GM19351 (cell line): ENCODE measurements around the gene SPEM3.

Source experiments
- ATAC-seq: cut with Tn5 transposase; IDR thresholded peaks from one replicate; pipeline ENCODE4 v1.9.1; 2021; ENCODE audit warnings: mild to moderate bottlenecking, moderate library complexity; ENCODE audit not compliant: unreplicated experiment

Gene SPEM3

GRCh38 chr17:7440113-7440833 is 11.6 kb downstream of the SPEM3 start:
- no peak for ATAC-seq

- no peak for ATAC-seq
Measured at GRCh38 chr17:7440834-7441195, 12.2 kb downstream of the SPEM3 start.

- no peak for ATAC-seq
Measured at GRCh38 chr17:7441266-7441665, 12.6 kb downstream of the SPEM3 start.

- no peak for ATAC-seq
Measured at GRCh38 chr17:7442142-7442541, 13.5 kb downstream of the SPEM3 start.

- no peak for ATAC-seq
Measured at GRCh38 chr17:7443499-7444485, 15.1 kb downstream of the SPEM3 start.

GRCh38 chr17:7444682-7445618 is 16.3 kb downstream of the SPEM3 start, which contains the start of gene CHRNB1:
Gene CHRNB1, plus strand, starts transcription at chr17:7445061. Its CDS starts 67 bp downstream, at chr17:7445128.
- no peak for ATAC-seq

- ATAC-seq = no peak
Measured at GRCh38 chr17:7445619-7445968, 16.9 kb downstream of the SPEM3 start.

- no peak for ATAC-seq
Measured at GRCh38 chr17:7448461-7448860, 19.8 kb downstream of the SPEM3 start.

GRCh38 chr17:7459961-7460545 is 31.4 kb downstream of the SPEM3 start:
- ATAC-seq = no peak

GRCh38 chr17:7460850-7461660 is 32.4 kb downstream of the SPEM3 start:
- no peak for ATAC-seq

- no peak for ATAC-seq
Measured at GRCh38 chr17:7462474-7463371, 34.1 kb downstream of the SPEM3 start.

GRCh38 chr17:7463372-7463846 is 34.8 kb downstream of the SPEM3 start:
- ATAC-seq = no peak

GRCh38 chr17:7464081-7464480 is 35.4 kb downstream of the SPEM3 start:
- ATAC-seq = no peak

GRCh38 chr17:7465597-7466275 is 37.1 kb downstream of the SPEM3 start:
- ATAC-seq = no peak

GRCh38 chr17:7466318-7466638 is 37.6 kb downstream of the SPEM3 start:
- ATAC-seq = no peak

GRCh38 chr17:7466639-7467341 is 38.1 kb downstream of the SPEM3 start:
- ATAC-seq = no peak

- no peak for ATAC-seq
Measured at GRCh38 chr17:7467498-7467897, 38.8 kb downstream of the SPEM3 start.

- no peak for ATAC-seq
Measured at GRCh38 chr17:7468290-7468689, 39.6 kb downstream of the SPEM3 start.
